RKO (cell line): ENCODE measurements around the gene LMOD2.

ENCODE experiments used
- DNase-seq: peaks from one replicate; pipeline ENCODE4 v3.0.0-alpha.2; 2016; ENCODE audit warnings: low spot score

The LMOD2 gene

GRCh38 chr7:123640583-123640982 lies 15.1 kb upstream of the LMOD2 start:
- DNase-seq = no peak

- no peak for DNase-seq
Measured at GRCh38 chr7:123641901-123642300, 13.8 kb upstream of the LMOD2 start.

- DNase-seq = peak; percentile 28
Measured at GRCh38 chr7:123643495-123644441, 11.9 kb upstream of the LMOD2 start.

GRCh38 chr7:123645516-123645915 lies 10.2 kb upstream of the LMOD2 start:
- DNase-seq = no peak

- no peak for DNase-seq
Measured at GRCh38 chr7:123647106-123647730, 8.4 kb upstream of the LMOD2 start.

- DNase-seq = peak; percentile 57
Measured at GRCh38 chr7:123649964-123650363, 5.7 kb upstream of the LMOD2 start.

GRCh38 chr7:123650595-123650994 lies 5.1 kb upstream of the LMOD2 start:
- DNase-seq = no peak

GRCh38 chr7:123652406-123652805 lies 3.3 kb upstream of the LMOD2 start:
- DNase-seq = no peak

GRCh38 chr7:123653162-123653561 lies 2.5 kb upstream of the LMOD2 start:
- DNase-seq = no peak

- DNase-seq = no peak
Measured at GRCh38 chr7:123656544-123657303, 1.1 kb downstream of the LMOD2 start.

- no peak for DNase-seq
Measured at GRCh38 chr7:123657304-123657685, 1.6 kb downstream of the LMOD2 start.

- DNase-seq = no peak
Measured at GRCh38 chr7:123658023-123658422, 2.4 kb downstream of the LMOD2 start.

- DNase-seq = no peak
Measured at GRCh38 chr7:123660514-123661354, 5.1 kb downstream of the LMOD2 start.

- DNase-seq = no peak
Measured at GRCh38 chr7:123661765-123662164, 6.1 kb downstream of the LMOD2 start.

- no peak for DNase-seq
Measured at GRCh38 chr7:123662293-123662692, 6.6 kb downstream of the LMOD2 start.

- no peak for DNase-seq
Measured at GRCh38 chr7:123662755-123663154, 7.1 kb downstream of the LMOD2 start.

GRCh38 chr7:123663200-123663599 lies 7.5 kb downstream of the LMOD2 start:
- no peak for DNase-seq

- no peak for DNase-seq
Measured at GRCh38 chr7:123665157-123665556, 9.5 kb downstream of the LMOD2 start.

- no peak for DNase-seq
Measured at GRCh38 chr7:123665896-123666295, 10.2 kb downstream of the LMOD2 start.

GRCh38 chr7:123666492-123666891 lies 10.8 kb downstream of the LMOD2 start:
- peak; percentile 21 for DNase-seq

- DNase-seq = no peak
Measured at GRCh38 chr7:123669485-123669884, 13.8 kb downstream of the LMOD2 start.
